ENCODE data around the gene BRAT1. TPM values are rescaled to one million over a fixed set of nuclear protein-coding genes. Genes with fewer than 3 reads are reported as not detected.

Gene BRAT1
- polyA plus RNA-seq, 4 donors: 22.8 to 44.1 (median 36.6) TPM

DNA sequence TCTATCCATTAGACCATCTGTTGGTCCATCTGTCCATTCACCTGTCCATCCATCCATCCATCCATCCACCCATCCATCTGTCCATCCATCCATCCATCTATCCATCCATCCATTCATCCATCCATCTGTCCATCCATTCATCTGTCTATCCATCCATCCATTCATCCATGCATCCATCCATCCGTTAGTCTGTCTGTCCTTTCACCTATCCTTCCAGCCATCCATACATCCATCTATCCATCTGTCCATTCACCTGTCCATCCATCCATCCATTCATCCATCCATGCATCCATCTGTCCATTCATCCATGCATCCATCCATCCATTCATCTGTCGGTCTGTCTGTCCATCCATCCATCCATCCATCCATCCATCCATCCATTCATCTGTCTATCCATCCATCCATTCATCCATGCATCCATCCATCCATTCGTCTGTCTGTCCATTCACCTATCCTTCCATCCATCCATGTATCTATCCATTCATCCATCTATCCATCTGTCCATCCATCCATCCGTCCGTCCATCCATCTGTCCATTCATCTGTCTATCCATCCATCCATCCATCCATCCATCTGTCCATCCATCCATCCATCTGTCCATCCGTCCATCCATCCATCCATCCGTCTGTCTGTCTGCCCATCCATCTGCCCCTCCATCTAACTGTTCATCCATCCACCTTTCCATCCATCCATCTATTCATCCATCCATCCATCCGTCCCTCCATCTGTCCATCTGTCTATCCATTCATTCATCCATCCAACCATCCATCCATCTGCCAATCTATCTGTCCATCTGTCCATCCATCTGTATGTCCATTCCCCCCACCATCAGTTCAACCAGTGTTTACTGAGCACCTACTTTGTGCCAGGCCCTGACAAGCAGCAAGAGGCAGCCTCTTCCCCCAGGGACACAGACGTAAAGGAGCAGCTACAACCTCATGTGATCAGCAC, 40.6 kb downstream of the BRAT1 start:
- no peak for DNase-seq (ENCODE audit: low read depth in 4 of 4, low spot score in 2 of 4)

DNA sequence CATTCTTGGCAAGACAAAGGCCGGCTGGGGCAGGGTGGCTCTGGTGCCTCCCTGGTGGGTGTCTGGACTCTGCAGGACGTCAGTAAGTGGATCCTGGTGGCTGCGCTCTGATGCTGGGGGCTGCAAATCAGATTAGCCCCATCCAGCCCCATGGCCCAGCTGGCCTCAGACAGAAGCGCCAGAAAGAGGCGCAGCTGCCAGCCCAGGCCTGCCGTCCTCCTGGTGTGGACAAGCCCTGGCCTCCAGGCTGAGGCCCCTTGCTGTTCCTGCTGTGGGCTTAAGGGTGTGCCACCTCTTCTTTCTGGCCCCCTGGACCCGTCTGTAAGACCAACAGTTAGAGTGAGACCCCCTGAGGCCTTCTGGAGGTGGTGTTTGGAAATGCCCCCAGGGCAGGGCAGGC, 41.6 kb downstream of the BRAT1 start:
- no peak for DNase-seq (ENCODE audit: low read depth in 4 of 4, low spot score in 2 of 4)

DNA sequence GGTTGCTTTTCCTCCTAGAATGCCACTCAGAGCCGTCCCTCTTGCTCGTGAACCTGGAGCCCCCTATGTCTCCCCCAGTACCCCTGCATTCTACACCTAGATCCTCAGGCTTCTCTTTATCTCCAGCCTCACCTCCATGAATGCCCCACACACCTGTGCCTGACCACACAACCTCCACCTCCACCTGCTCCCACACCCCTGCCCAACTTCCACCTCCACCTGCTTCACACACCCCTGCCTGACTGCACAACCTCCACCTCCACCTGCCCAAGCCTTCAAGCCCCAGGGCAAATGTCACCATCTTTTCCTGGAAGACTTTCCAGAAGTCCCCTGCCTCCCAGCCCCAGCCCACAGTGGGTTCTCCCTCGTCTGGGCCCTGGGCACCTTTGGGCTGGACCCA, 42.6 kb downstream of the BRAT1 start:
- no peak for DNase-seq (ENCODE audit: low read depth in 4 of 4, low spot score in 2 of 4)

DNA sequence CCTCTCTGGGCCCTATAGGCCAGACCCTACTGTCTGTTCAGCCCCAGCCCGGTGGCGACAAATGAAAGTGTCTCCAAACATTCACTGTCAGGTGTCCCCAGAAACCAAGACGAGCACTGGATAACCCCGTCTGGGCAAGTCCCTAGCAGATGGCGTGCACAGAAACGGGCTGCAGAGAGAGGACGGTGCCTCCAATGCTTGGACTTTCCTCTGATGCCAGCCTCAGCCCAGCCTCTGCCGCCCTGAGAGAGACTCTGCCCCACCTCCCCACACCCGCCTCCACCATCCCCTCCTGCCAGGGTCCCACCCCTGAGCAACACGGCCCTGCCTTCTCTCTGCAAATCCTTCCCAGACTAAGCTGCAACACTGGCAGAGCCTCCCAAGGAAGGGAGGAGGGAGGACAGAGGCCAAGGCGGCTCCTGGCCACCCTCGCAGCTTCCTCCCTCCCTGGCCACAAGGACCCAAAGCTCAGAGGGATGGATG, 43.1 kb downstream of the BRAT1 start:
- DNase-seq (ENCODE audit: low read depth in 4 of 4, low spot score in 2 of 4): no peak

DNA sequence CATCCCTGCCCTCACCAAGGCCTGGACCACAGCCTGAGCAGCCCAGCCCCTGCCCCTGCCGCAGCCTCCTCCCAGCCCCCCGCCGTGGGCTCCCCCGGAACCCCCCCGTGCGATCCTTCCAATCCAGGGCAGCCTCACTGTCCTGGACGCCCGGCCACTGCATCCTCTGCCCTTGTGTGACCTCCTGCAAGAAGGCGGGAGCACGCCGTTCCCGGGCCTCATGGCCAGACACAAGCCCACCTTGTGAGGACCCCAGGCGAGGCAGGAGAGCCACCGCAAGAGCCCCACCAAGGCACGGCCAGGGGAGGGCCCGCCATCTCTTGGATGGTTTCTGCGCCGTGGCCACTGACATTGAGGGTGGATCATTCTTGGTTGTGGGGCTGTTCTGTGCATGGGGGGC, 43.6 kb downstream of the BRAT1 start:
- no peak for DNase-seq (ENCODE audit: low read depth in 4 of 4, low spot score in 2 of 4)

DNA sequence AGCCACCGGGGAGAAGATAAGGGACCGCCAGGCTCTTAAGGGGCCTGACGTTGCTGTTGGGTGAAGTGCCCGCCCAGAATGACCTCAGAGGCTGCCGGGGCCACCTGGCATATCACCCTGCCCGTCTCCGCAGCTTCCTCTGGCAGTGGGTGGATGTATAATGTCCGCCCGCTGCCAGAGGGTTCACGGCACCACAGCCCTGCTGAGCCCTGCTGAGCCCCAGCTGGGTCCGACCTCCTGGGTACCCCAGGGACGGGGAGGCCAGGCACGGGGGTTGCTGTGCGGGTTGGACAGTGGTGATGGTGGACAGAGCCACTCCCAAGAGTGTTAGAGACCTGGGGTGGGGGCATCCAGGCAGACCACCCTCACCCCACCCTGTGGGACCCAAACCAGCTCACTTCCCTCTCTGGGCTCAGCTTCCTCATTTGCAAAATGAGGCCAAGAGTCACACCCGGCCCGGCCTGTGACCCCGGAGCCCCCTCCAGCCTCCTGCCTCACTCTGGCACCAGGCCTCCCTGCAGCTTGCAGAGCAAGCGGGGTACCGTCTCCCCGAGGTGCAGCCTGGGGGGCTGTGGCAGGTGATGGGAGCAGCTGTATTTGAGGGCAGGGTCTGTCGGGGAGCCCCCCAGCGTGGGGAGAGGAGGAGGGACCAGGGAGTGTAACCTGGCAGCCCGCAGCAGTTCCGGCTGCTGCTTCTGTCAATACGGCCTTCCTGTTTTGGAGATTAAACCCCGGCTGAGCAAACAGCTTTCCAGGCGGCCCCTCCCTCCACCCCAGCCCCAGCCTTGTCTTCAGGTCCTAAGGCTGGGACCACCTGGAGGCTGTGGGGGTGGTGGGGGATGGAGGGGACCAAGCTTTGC, 44.2 kb downstream of the BRAT1 start:
- no peak for DNase-seq (ENCODE audit: low read depth in 4 of 4, low spot score in 2 of 4)

DNA sequence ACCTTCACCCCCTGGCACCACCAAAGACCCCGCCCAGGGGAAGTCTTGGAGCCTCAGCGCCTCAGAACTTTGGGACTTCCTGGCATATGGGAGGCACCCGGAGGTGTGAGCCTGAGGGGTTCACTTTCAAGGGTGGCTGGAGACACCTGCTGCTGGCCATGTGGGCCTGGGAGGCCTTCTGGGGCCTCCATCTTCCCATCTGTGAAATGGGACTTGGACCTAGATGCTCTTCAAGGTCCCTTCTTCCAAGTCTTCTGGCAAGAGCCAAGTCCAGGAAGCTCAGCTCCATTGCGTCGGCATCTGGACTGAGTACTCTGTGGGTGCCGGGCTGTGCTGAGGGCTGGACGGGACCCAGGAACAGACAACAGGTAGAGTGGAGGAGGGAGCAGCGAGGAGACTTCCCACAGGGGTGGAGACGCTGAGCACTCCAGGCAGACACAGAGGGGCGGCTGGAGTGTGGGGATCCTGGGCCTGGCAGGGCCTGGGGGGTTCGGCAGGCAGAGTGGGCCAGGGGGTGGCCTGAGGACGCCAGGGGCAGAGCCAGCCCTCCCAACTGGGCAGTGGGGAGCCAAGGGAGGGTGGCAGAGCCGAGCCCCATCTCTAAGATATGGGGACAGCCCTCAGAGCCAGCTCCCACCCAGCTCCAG, 45.1 kb downstream of the BRAT1 start:
- no peak for DNase-seq (ENCODE audit: low read depth in 4 of 4, low spot score in 2 of 4)

DNA sequence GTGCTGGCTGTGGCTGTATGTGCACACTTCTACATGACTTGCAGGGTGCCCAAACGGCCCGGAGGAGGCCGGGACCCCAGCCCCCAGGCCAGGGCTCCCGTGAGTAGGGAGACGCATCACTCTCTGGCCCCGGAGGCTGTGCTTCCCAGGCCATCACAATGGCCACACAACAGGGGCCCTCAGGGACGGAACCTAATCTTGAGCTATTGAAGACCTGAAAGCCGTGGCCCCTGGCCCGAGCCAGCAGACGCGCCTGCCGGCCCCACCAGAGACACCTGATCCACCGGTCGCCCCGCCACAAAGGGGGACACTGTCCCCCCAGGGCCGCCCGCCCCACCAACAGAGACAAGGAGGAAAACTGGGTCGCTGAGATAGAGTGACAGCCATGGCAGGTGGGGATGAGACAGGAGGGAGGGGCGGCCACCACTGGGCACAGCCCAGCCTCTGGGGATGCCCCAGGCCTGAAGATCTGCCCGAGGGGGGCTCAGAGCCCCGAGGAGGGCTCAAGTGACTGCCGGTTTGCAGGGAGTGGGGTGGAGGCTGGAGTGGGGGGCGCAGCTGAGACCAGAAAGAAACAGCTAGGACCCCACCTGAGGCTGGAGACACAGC, 45.9 kb downstream of the BRAT1 start:
- no peak for DNase-seq (ENCODE audit: low read depth in 4 of 4, low spot score in 2 of 4)

DNA sequence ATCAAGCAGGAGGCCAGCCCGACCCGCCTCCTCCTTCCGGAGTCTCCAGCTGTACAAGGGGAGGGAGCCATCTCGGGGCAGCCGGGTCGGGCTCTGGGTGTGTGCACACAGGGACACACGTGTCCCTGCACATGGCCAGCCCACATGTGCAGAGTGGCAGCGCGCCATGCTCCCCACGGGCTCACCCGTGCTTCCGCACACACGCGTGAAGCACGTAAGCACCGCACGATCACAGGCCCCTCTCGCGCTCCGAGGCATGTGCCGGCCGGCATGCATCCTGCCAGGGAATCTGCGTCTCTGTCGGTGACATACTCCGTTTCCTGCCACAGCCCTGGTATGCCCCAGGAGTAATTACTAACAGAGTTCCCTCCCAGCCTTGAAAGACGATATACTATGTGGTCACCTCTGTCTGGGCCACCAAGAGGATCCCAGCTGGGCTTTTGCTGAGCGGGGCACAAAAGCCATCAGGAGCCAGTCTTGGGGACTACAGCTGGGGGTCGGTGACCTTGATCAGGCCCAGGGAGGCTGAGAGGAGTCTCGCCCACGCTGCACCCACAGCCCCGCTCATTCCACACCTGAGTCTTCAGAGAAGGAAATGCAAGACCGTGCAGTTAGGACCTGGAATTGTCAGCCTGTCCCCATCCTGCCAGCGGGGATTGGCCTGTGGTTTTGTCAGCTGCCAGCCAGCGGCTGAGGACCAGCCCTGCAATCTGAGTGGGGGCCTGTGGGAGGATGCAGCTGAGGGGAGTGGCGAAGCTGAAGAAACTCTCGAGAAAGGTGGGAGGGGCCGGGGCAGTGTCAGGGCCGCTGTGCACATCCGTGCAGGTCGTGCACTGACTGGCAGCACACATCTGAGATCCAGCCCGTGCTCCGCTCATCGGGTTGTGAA, 46.8 kb downstream of the BRAT1 start:
- no peak for DNase-seq (ENCODE audit: low read depth in 4 of 4, low spot score in 2 of 4)

DNA sequence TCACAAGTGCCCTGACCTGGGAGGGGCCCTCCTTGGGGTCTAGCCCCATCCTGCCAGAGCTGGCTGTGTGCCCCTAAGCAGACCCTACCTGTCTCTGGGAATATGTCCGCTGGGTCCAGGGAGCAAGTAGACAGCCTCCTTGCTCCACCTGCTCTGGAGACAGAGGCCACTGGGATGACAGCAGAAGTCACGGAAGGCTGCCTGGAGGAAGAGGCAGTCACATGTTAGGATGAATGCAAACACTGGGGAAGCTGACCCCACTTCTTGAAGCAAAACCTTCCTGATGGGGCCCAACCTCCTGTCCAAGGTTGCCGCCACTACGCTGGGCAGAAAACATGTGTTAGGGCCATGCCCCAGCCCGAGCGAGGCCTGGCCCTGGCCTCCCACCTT, 47.4 kb downstream of the BRAT1 start:
- no peak for DNase-seq (ENCODE audit: low read depth in 4 of 4, low spot score in 2 of 4)

DNA sequence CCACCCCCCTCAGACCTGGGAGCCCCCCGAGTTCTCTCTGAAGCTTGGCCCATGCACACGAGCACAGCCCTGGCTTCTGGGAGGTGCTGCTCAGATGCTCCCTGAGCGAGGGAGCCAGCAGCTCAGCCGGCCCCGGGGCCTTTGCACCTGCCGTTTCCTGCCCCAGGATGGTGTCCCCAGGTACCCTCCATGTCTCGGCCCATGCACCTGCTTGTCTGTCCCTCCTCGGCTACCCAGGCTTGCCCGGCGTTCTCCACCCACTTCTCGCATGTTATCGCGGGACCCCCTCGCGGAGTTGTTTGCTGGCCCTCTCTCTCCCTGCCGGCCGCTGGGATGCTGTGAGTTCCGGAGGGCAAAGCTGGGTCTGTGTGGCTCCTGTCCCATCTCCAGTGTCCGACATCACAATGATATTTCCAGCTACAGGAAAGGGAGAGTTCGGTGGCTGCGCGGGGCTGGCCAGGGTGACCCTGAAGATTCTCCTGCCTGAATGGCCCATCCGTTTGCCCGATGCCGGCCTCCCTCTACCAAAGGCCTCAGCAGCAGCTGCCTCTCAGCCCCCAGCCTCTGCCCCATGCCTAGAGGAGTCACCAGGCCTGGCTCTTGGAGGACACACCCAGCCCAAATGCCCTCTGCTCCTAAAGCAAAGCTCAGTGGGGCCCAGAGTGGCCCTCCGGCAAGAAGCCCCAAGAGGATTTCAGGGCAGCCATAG, 48.0 kb downstream of the BRAT1 start:
- DNase-seq (ENCODE audit: low read depth in 4 of 4, low spot score in 2 of 4): no peak

DNA sequence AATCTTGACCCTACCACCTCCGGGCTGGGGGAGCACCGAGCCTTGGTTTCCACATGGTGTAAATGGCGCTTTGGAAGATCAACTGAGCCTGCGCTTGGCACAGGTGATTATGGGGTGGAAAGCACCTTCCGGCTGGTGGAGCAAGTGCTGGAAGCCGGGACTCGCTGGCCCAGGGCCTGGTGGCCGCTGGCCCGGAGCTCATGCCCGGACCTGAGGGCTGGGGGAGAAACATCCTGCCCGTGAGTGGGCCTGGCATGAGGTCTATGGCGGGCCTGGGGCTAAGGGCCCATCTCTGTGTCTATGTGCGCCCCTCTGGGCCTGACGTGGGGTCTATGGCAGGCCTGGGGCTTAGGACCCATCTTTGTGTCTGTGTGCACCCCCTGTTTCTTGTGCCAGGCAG, 49.9 kb downstream of the BRAT1 start:
- no peak for DNase-seq (ENCODE audit: low read depth in 4 of 4, low spot score in 2 of 4)

DNA sequence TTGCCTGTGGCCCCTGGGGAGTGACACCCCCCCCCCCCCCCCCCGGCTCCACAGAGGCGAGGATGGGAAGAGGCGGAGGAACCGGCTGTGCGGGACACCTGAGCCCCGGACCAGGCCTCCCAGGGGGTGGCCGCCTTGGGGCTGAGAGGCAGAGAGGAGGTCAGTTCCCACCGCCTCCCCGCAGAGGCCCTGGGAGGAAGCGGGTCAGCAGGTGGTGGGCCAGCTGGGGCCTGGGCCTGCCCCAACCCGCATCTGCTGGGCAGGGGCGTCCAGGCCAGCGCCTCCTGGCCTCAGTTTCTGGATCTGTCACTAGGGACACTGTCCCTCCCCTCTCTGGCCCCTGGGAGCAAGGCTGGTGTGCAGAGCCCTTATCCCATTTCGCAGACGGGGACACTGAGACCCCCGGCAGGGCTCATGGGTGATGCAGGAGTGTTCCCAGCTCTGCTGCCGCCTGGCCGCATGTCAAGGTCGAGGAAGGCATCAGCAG, 50.4 kb downstream of the BRAT1 start:
- DNase-seq (ENCODE audit: low read depth in 4 of 4, low spot score in 2 of 4): no peak

DNA sequence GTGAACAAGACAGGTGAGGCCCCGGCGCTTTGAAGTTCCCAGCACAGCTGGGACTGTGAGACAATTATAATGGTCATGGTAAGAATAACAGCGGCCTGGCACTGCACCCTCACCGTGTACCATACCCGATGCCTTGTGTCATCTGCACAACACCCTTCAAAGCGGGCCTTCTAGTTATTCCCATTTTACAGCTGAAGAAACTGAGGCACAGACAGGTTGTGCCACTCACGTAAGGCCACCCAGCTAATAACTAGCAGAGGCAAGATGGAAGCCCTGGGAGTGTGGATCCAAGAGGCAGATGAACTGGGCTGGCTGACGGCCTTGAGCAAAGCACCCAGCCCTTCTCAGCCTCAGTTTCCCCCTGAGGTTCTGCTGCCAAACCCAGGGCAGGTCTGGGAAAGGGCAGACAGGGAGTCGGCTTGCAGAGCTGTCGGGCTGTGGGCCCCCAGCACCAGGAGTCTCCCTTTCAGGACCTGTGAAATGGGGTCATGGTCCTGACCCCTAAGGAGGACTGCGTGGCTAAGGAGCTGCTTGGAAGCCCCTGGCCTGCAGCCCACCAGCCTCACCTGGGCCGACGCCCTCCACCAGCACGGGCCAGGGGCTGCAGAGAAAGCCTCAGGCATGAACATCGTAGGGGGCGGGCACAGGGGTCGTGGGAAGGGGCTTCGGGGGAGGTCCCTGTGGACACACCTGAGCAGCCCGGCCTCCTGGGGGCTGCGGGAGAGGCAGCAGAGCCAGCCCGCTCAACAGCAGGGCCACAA, 51.0 kb downstream of the BRAT1 start:
- DNase-seq (ENCODE audit: low read depth in 4 of 4, low spot score in 2 of 4): no peak

DNA sequence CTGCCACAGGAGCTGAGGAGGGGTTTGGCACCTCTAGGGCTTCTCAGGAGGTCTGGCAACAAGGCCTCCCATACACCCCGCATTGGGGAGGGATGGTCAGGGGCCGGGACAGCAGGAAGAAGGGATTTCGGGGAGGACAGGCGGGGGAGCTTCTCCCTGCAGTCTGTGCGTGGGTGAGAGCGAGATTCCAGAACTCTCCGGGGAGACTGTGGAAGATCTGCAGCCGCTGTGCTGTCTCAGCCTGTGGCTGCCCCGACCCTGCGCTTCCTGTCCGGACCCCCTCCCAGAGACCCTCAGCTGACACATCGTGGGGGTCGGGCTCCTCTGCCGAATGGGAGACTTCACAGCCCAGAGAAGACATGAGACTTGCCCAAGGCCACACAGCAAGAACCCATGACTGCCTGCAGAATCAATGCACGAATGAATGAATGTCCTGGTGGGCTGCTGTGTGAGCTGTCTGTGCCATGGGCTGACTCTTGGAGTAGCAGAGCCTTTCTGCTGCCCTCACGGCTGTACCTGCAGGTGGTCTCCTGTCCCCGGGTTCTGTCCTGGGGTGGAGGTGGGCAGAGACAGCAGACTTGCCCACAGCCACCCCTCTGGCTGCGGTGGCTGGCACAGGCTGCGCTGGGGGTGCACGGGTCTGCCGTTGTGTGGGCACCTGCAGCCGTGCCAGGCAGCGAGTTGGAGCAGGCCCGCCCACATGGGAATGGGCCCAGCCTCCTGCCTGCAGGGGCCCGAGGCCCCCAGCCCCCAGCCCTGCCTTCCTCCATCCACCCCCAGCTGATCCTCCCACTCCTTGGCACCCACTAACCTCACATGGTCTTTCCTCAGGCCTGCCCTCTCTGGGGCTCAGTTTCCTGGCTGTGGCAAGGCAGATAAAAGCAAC, 52.0 kb downstream of the BRAT1 start:
- no peak for DNase-seq (ENCODE audit: low read depth in 4 of 4, low spot score in 2 of 4)

DNA sequence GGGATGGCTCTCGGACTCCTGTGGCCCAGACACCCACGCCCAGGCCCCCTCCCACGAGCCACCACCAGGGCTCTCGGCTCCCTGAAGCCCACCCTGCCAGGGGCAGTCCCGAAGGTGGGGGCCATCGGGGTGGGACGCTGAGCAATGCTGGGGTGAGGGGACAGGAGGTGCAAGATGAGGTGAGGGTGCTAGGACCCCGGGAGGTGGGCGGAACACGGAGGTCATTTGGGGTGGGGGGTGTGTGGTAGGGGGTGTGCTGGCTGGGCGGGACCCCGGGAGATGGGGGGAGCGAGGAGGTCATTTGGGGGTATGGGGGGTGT, 52.7 kb downstream of the BRAT1 start:
- DNase-seq (ENCODE audit: low read depth in 4 of 4, low spot score in 2 of 4): no peak

DNA sequence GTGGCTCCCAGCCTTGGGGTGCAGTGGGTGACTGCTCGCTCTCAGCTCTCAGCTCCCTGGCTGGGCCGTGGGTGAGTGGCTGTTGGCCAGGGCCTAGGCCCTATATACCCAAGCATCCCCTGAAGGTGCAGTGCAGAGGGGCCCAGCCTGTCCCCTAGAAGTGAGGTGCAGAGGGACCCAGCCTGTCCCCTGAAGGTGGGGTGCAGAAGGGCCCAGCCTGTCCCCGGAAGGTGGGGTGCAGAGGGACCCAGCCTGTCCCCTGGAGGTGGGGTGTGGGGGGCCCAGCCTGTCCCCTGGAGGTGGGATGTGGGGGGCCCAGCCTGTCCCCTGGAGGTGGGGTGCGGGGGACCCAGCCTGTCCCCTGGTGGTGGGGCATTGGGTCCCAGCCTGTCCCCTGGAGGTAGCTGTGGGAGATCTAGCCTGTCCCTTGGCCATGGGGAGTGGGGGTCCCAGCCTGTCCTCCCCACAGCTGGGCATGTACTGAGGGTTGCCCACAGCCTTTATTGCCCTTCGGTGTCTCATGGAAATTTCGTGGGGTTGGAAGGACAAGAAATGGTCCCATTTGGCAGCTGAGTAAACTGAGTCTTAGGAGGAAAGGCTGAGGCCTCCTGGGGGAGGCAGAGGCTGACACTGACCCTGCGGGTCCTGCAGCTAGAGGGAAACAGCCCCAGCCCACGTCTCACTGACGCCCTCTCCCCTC, 53.2 kb downstream of the BRAT1 start:
- no peak for DNase-seq (ENCODE audit: low read depth in 4 of 4, low spot score in 2 of 4)
